CD14-positive monocyte (primary cell): ENCODE data around the gene SYNDIG1. TPM values are rescaled to one million over a fixed set of nuclear protein-coding genes. Genes with fewer than 3 reads are reported as not detected.

Source experiments
- DNase-seq, 3 donors: peaks; one replicate each; pipeline ENCODE4 v3.0.0-alpha.2; 2011 to 2022
- H2AFZ ChIP-seq: 2 replicates; pipeline ENCODE4 v1.6.0; 2012; ENCODE audit warnings: mild to moderate bottlenecking, low read depth, low read length, inconsistent platforms; ENCODE audit not compliant: insufficient read depth, poor library complexity, severe bottlenecking
- H3K27ac ChIP-seq, 2 donors: 1 replicate in 1 of 2; 2 replicates in 1 of 2; pipeline ENCODE4 v1.5.1; 2012 to 2013; ENCODE audit warnings: low read length in 2 of 2, control low read depth in 1 of 2, inconsistent platforms in 1 of 2, low read depth in 1 of 2, mild to moderate bottlenecking in 1 of 2
- H3K27me3 ChIP-seq, 2 donors: one replicate each; pipeline versions ENCODE4 v1.6.0 to v1.6.1; 2011 to 2013; ENCODE audit warnings: low read length in 2 of 2; ENCODE audit not compliant: control insufficient read depth in 2 of 2, insufficient read depth in 2 of 2
- H3K36me3 ChIP-seq, 2 donors: replicated peaks in 1 of 2; 1 replicate in 1 of 2; 2 replicates in 1 of 2; pipeline versions ENCODE4 v1.5.1 to v1.6.1; 2012 to 2013; ENCODE audit warnings: low read length in 2 of 2, control low read depth in 1 of 2, inconsistent platforms in 1 of 2, mild to moderate bottlenecking in 1 of 2; ENCODE audit not compliant: insufficient read depth in 2 of 2, control insufficient read depth in 1 of 2
- H3K4me1 ChIP-seq, 2 donors: 1 replicate in 1 of 2; 2 replicates in 1 of 2; pipeline versions ENCODE4 v1.5.1 to v1.6.1; 2012 to 2013; ENCODE audit warnings: low read length in 2 of 2, control low read depth in 1 of 2, inconsistent platforms in 1 of 2, mild to moderate bottlenecking in 1 of 2, moderate library complexity in 1 of 2; ENCODE audit not compliant: insufficient read depth in 2 of 2, control insufficient read depth in 1 of 2
- H3K4me2 ChIP-seq: replicated peaks from 2 replicates; pipeline ENCODE3; 2012; ENCODE audit warnings: low read length, moderate library complexity, mild to moderate bottlenecking; ENCODE audit not compliant: poor library complexity, severe bottlenecking; ENCODE audit errors: extremely low read depth
- H3K4me3 ChIP-seq, 3 experiments: fragments of 200-600 bp in 1 of 3; sonication (generic) in 1 of 3; replicated peaks in 1 of 3; 1 replicate in 2 of 3; 2 replicates in 1 of 3; pipeline ENCODE4 v1.5.1; 2011 to 2013; ENCODE audit warnings: low read length in 3 of 3, mild to moderate bottlenecking in 3 of 3, control low read depth in 2 of 3, low read depth in 2 of 3, inconsistent platforms in 1 of 3, moderate library complexity in 1 of 3
- H3K79me2 ChIP-seq: 2 replicates; pipeline ENCODE4 v1.6.0; 2012; ENCODE audit warnings: mild to moderate bottlenecking, control low read depth, inconsistent platforms, low read length, moderate library complexity; ENCODE audit not compliant: insufficient read depth
- H3K9ac ChIP-seq: 2 replicates; pipeline ENCODE4 v1.6.0; 2017; ENCODE audit warnings: low read length, mild to moderate bottlenecking; ENCODE audit not compliant: insufficient read depth, poor library complexity, severe bottlenecking
- H3K9me3 ChIP-seq, 2 donors: replicated peaks in 1 of 2; 1 replicate in 1 of 2; 2 replicates in 1 of 2; pipeline versions ENCODE4 v1.5.1 to v1.6.1; 2012 to 2013; ENCODE audit warnings: low read length in 2 of 2, control low read depth in 1 of 2; ENCODE audit not compliant: control insufficient read depth in 1 of 2, insufficient read depth in 1 of 2
- H4K20me1 ChIP-seq: 2 replicates; pipeline ENCODE4 v1.6.0; 2012; ENCODE audit warnings: mild to moderate bottlenecking, low read length, control low read depth, moderate library complexity; ENCODE audit not compliant: insufficient read depth
- H3K27ac Mint-ChIP-seq, 7 donors: one replicate each; pipeline ENCODE4 v1.8.0; 2020; ENCODE audit warnings: mild to moderate bottlenecking in 7 of 7, mixed read lengths in 7 of 7, moderate library complexity in 6 of 7, inconsistent platforms in 2 of 7
- H3K27me3 Mint-ChIP-seq, 3 donors: one replicate each; pipeline ENCODE4 v1.8.0; 2021 to 2022; ENCODE audit warnings: low read depth in 3 of 3, mild to moderate bottlenecking in 3 of 3, mixed read lengths in 3 of 3, moderate library complexity in 3 of 3, inconsistent platforms in 1 of 3
- H3K36me3 Mint-ChIP-seq, 2 donors: one replicate each; pipeline ENCODE4 v1.8.0; 2020; ENCODE audit warnings: mixed read lengths in 2 of 2, inconsistent platforms in 1 of 2, mild to moderate bottlenecking in 1 of 2
- H3K4me1 Mint-ChIP-seq: one replicate; pipeline ENCODE4 v1.8.0; 2020; ENCODE audit warnings: mild to moderate bottlenecking, mixed read lengths
- H3K4me3 Mint-ChIP-seq, 2 donors: one replicate each; pipeline ENCODE4 v1.8.0; 2020; ENCODE audit warnings: mild to moderate bottlenecking in 2 of 2, mixed read lengths in 2 of 2, moderate library complexity in 1 of 2
- H3K9me3 Mint-ChIP-seq, 7 donors: one replicate each; pipeline ENCODE4 v1.8.0; 2020 to 2022; ENCODE audit warnings: mixed read lengths in 7 of 7, mild to moderate bottlenecking in 6 of 7, moderate library complexity in 6 of 7, inconsistent platforms in 2 of 7
- WGBS: methylation state at CpG from one replicate; pipeline ENCODE4 v1.1.5; 2013; ENCODE audit warnings: missing lambda C conversion rate; ENCODE audit not compliant: insufficient coverage; 5-methylcytosine and 5-hydroxymethylcytosine counted together
- intact Hi-C, 2 donors: fragments of 100-400 bp; cut with micrococcal nuclease; formaldehyde crosslinking; loops; one replicate each; pipeline versions ENCODE4 v1.15.0 to v1.15.1; 2023
- polyA plus RNA-seq, 3 donors: library from polyadenylated mRNA; depleted of rRNA in 1 of 3; unstranded in 2 of 3; stranded (reverse) in 1 of 3; fragments of 300-500 nt in 2 of 3; fragments of >200 nt in 1 of 3; fragmentation: Illumina TruSeq in 2 of 3; gene quantifications; 1 replicate in 2 of 3; 2 replicates in 1 of 3; pipeline ENCODE4 v1.2.3, GENCODE V29; 2012 to 2021
- TF ChIP-seq, protein P1 (sequence below): fragments of 200-600 bp; IDR thresholded peaks from one replicate; pipeline ENCODE4 v1.8.0; 2022; ENCODE audit warnings: antibody characterized with exemption, mild to moderate bottlenecking

The SYNDIG1 gene
- polyA plus RNA-seq, 3 donors, result not detected

DNA sequence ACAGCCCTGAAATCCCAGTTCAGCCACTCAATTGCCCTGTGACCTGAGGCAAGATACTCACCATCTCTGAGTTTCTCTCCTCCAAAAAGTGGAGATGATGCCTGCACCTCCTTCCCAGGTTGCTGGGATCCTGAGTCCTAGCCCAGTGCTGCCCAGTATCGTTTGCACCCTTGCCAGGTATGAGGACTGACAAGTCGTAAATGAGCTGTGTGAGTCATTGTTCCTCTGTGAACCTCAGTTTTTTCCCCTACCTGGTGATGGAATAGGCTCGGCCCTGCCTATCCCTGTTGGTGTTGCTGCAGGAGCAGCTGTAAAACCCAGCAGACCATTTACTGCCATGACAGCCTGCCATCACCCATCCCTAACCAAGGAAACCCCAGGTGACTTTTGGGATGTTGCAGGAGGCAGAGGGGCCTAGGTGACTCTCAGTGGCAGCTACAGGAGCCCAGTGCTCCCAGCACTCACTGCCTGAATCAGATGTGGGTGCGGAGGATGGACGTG lies 229.3 kb downstream of the SYNDIG1 start:
- Histone ChIP-seq H3K36me3 (no peaks in the 10 kb centered on the region), H3K27me3 (no peaks in the 10 kb centered on the region), H3K9ac (no peak overlapping the region), H2AFZ (no peak overlapping the region), H3K27ac (no peak overlapping the region), H3K9me3 (no peaks in the 10 kb centered on the region), H4K20me1 (no peaks in the 10 kb centered on the region), H3K4me2 (no peak overlapping the region), H3K4me1 (no peaks in the 10 kb centered on the region), H3K4me3 (no peak overlapping the region), H3K79me2 (no peaks in the 10 kb centered on the region)
- intact Hi-C loops, result no loop called here
- TF ChIP-seq, protein P1, sequence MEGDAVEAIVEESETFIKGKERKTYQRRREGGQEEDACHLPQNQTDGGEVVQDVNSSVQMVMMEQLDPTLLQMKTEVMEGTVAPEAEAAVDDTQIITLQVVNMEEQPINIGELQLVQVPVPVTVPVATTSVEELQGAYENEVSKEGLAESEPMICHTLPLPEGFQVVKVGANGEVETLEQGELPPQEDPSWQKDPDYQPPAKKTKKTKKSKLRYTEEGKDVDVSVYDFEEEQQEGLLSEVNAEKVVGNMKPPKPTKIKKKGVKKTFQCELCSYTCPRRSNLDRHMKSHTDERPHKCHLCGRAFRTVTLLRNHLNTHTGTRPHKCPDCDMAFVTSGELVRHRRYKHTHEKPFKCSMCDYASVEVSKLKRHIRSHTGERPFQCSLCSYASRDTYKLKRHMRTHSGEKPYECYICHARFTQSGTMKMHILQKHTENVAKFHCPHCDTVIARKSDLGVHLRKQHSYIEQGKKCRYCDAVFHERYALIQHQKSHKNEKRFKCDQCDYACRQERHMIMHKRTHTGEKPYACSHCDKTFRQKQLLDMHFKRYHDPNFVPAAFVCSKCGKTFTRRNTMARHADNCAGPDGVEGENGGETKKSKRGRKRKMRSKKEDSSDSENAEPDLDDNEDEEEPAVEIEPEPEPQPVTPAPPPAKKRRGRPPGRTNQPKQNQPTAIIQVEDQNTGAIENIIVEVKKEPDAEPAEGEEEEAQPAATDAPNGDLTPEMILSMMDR, result no peak
- Mint-ChIP-seq H3K9me3 (peaks cover 0 to 3% (median 0%) of the 10 kb centered on the region in 7 donors), H3K4me3 (no peak overlapping the region), H3K36me3 (no peaks in the 10 kb centered on the region), H3K27me3 (peaks cover 0 to 2% (median 2%) of the 10 kb centered on the region in 3 donors), H3K4me1 (peaks cover 2% of the 10 kb centered on the region), H3K27ac (peak overlapping the region in 1 of 7 donors; percentile 21)
- WGBS, result 100% methylated on average over 2 of the region's 5 CpGs
- no peak for DNase-seq

DNA sequence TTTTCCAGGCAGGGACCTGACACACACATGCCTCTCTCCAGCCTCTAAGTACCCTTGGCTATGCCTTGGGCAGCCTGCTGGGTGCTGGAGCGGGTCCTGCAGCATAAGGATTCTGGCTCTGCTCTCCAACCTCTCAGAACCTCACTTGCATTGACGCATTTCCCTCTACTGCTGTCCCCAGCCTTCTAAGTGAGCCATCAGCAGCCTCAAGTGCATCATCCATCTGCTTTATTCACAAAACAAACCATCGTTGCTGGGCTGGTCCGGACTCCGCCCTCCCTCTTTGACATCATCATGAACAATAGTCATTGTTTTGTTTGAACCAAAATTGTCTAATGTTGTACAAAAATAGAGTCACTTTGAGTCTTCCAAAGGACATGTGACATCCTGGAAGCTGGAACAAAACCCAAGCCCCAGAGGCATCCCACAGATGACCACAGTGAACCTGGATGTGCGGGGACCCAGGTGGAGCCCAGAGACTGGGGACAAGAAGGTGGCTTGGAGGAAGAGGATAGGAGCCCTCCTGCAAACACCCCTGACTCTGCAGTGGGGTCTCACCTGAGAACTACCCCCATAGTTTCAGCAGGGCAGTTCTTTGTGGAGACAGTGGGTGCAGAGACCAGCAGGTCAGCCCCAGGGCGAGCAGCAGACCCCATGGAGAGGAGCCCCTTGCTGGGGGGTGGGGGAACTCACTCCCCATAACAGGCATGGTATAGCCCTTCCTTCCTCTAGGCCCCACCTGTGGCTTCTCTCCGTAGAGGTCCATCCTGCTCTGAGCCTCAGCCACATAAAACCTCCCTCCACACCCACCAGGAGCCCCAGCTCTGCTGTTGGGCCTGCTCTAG lies 230.1 kb downstream of the SYNDIG1 start:
- no peak for DNase-seq
- no peaks in the 10 kb centered on the region for H3K79me2 ChIP-seq
- H3K27me3 Mint-ChIP-seq, result peaks cover 0 to 2% (median 2%) of the 10 kb centered on the region in 3 donors
- 46% methylated on average over 2 of the region's 8 CpGs for WGBS
- intact Hi-C loops, result no loop called here
- peaks cover 2% of the 10 kb centered on the region for H3K4me1 Mint-ChIP-seq
- no peak overlapping the region for H3K4me3 ChIP-seq
- H3K36me3 ChIP-seq, result no peaks in the 10 kb centered on the region
- no peaks in the 10 kb centered on the region for H4K20me1 ChIP-seq
- no peak overlapping the region for H3K9ac ChIP-seq
- no peak overlapping the region for H2AFZ ChIP-seq
- H3K27me3 ChIP-seq, result no peaks in the 10 kb centered on the region
- peaks cover 0 to 3% (median 0%) of the 10 kb centered on the region in 7 donors for H3K9me3 Mint-ChIP-seq
- H3K36me3 Mint-ChIP-seq, result no peaks in the 10 kb centered on the region
- H3K27ac ChIP-seq, result no peak overlapping the region
- TF ChIP-seq, protein P1, result no peak
- H3K4me1 ChIP-seq, result no peaks in the 10 kb centered on the region
- H3K27ac Mint-ChIP-seq, result no peak overlapping the region
- no peak overlapping the region for H3K4me2 ChIP-seq
- no peak overlapping the region for H3K4me3 Mint-ChIP-seq
- no peaks in the 10 kb centered on the region for H3K9me3 ChIP-seq
